Measurements from ENCODE around the gene PPIP5K1.

The PPIP5K1 gene

DNA sequence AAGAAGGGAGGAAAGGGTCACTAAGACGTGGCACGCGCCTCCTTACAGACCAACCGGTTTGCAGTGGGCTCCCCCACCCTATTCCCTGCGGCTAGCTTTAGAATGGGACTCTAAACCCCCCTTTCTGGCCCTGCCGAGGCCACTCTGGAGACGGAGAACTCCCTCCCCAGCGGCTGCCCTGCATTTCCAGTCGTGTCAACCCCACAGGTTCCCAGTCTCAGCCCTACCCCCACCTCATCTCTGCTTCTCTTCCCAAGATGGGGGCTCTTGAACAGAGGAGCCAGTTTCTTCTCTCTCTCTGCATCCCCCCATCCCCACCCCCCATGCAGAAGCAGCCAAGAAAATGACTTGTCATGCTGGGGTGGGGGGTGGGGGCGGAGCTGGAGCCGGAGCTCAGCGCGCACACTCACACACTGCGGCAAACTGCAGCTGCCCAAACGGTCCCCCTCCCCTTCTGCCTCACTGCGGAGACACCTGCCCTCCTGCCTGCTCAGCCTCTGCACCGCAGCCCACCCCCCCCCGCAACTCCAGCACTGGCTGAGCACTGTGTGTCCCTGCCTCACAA lies 71.7 kb downstream of the PPIP5K1 start:
- POLR2A ChIA-PET (ENCODE audit: low non-redundant PET): no interaction called here
- H3K27ac ChIP-seq: no peak overlapping the region
- CTCF ChIA-PET: interaction anchor here (1.1 kb wide), 1 partner anchor 16 kb away, joined by 3 read pairs; no protein-coding TSS in a partner anchor
- TF ChIP-seq, protein P1, sequence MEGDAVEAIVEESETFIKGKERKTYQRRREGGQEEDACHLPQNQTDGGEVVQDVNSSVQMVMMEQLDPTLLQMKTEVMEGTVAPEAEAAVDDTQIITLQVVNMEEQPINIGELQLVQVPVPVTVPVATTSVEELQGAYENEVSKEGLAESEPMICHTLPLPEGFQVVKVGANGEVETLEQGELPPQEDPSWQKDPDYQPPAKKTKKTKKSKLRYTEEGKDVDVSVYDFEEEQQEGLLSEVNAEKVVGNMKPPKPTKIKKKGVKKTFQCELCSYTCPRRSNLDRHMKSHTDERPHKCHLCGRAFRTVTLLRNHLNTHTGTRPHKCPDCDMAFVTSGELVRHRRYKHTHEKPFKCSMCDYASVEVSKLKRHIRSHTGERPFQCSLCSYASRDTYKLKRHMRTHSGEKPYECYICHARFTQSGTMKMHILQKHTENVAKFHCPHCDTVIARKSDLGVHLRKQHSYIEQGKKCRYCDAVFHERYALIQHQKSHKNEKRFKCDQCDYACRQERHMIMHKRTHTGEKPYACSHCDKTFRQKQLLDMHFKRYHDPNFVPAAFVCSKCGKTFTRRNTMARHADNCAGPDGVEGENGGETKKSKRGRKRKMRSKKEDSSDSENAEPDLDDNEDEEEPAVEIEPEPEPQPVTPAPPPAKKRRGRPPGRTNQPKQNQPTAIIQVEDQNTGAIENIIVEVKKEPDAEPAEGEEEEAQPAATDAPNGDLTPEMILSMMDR (conservative IDR thresholded peaks at IDR 0.05; ENCODE audit: low read depth): no peak
- no peak for DNase-seq (ENCODE audit: low spot score)

DNA sequence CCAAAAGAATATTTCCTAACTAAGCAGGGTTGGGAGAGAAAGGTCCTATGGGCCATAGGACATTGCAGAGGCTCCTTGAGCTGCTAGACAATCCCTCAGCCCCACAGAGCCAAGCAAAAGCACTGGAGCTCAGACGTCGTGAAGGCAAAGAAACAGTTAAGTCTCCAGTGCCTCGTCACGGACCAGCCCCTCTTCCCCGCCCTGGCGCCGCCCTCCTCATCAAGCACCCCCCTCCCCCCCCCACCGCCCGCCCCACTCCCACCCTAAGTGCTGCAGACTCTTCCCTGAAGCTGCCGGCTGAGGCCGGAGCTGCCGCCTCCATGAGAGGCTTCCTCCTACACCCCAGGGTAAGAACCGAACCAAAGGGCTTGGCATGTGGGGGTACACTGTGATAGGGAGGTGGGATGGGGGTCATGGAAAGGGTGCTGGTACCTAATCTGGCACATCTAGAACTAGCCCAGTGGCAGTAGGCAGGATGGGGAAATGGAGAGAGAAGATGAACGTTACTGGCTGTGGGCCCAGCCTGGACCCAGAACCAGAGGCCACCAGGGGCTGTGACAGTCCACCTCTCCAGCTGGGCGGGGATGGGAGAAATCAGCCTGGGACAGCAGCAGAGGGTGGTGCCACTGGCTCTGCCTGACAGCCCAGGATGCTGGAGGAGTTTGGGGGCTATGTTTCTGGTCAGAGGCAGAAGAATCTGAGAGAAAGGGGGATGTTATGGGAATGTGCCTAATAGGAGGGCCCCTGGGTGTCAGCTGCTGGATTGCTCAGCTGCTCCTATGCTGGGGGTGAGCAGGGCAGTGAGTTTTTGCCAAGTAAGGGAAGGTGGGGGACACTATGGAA lies 72.4 kb downstream of the PPIP5K1 start, which contains the start of gene MAP1A:
TSS of gene MAP1A (plus strand) at position 255 of the 843 bp plus-strand sequence. CDS start 3,866 bp downstream, outside the sequence.
- DNase-seq (ENCODE audit: low spot score): no peak
- H3K27ac ChIP-seq: no peak within 1 kb of the TSS
- POLR2A ChIA-PET (ENCODE audit: low non-redundant PET): no interaction called here
- CTCF ChIA-PET: interaction anchor here (1.1 kb wide), 1 partner anchor 16 kb away, joined by 3 read pairs; no protein-coding TSS in a partner anchor
- TF ChIP-seq, protein P1 (conservative IDR thresholded peaks at IDR 0.05; ENCODE audit: low read depth): no peak

GRCh38 chr15:43516801-43517353 lies 73.1 kb downstream of the PPIP5K1 start:
- POLR2A ChIA-PET (ENCODE audit: low non-redundant PET): no interaction called here

GRCh38 chr15:43516185-43516584 lies 73.8 kb downstream of the PPIP5K1 start:
- ChIA-PET CTCF (interaction anchor here (1.1 kb wide), 1 partner anchor 66 kb away, joined by 3 read pairs; no protein-coding TSS in a partner anchor), POLR2A (ENCODE audit: low non-redundant PET) (no interaction called here)
- no peak for DNase-seq (ENCODE audit: low spot score)
- TF ChIP-seq, protein P1 (conservative IDR thresholded peaks at IDR 0.05; ENCODE audit: low read depth): no peak
- no peak overlapping the region for H3K27ac ChIP-seq

More at GRCh38 chr15:43516801-43517353, 73.1 kb downstream of the PPIP5K1 start:
- CTCF ChIA-PET: interaction anchor here (1.1 kb wide), 1 partner anchor 67 kb away, joined by 3 read pairs; no protein-coding TSS in a partner anchor
- TF ChIP-seq, protein P1 (conservative IDR thresholded peaks at IDR 0.05; ENCODE audit: low read depth): no peak
- H3K27ac ChIP-seq: no peak overlapping the region
- DNase-seq (ENCODE audit: low spot score): no peak

GRCh38 chr15:43515741-43516140 lies 74.3 kb downstream of the PPIP5K1 start:
- TF ChIP-seq, protein P1 (conservative IDR thresholded peaks at IDR 0.05; ENCODE audit: low read depth): no peak
- no peak for DNase-seq (ENCODE audit: low spot score)
- H3K27ac ChIP-seq: no peak overlapping the region
- ChIA-PET CTCF (interaction anchor here (1.1 kb wide), 1 partner anchor 66 kb away, joined by 3 read pairs; no protein-coding TSS in a partner anchor), POLR2A (ENCODE audit: low non-redundant PET) (no interaction called here)

All from RWPE1 (cell line).